ENCODE results near the gene SLC15A3.
"Not testable (repeated sequence)": the region's sequence is repeated elsewhere in the genome, so short reads cannot be mapped to it uniquely, and the experiment has no call there.

The SLC15A3 gene

DNA sequence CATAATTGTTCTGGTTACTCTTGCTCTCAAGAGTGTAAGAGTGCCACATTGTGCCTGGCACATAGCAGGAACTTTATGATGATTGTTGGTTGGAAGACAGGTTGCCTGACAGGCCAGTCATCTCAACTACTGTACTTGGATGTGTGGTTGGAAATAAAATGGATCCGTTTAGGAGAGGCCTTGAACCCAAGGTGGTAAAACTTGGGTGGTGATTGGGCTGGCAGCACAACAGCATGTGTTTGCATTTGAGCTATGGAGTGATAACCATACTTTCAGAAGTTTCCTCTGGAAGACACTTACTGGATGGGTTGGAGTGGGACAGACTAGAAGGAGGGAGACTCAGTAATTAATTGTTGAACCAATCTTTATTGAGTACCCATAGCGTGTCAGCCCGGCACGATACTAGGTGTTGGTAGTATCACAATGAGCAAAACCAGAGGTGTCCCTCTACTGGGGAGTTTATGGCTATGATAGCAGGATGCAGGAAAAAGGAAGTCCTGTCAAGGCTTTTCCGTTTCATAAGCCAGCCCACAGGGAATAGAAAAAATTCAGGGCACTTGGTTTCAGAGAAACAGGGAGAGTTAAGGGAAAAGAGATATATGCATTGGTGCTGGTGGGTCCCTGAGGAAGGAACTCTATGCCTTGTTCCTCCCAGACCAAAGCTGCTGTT, 41.1 kb downstream of the SLC15A3 start:
- POLR2A ChIA-PET = no interaction called here
- H3K36me3 ChIP-seq (ENCODE audit: control insufficient read depth in 2 of 2, insufficient read depth in 1 of 2, low read length in 2 of 2) = peaks cover 0 to 2% of the 10 kb centered on the region in 2 experiments; a peak in 1 of 3 replicates
- H3K9me3 ChIP-seq (ENCODE audit: control insufficient read depth, insufficient read depth, low read depth, low read length) = no peaks in the 10 kb centered on the region
- no peaks in the 10 kb centered on the region for H3K4me1 ChIP-seq (ENCODE audit: control insufficient read depth, insufficient read depth, low read length)
- H3K27ac ChIP-seq (ENCODE audit: extremely low read depth, low read depth, low read length) = no peak overlapping the region
- TF ChIP-seq ZNF266 (tag by site-specific recombination; IDR thresholded peaks at IDR 0.05; ENCODE audit: low read depth) = no peak
- no peak for TF ChIP-seq ZNF302 (tag by site-specific recombination; IDR thresholded peaks at IDR 0.05; ENCODE audit: low read depth)
- TF ChIP-seq ZNF510 (tag by site-specific recombination; IDR thresholded peaks at IDR 0.05; ENCODE audit: insufficient replicate concordance) = no peak
- no peak for TF ChIP-seq ZNF311 (tag by site-specific recombination; IDR thresholded peaks at IDR 0.05; ENCODE audit: borderline replicate concordance)
- TF ChIP-seq ZNF624 (tag by site-specific recombination; IDR thresholded peaks at IDR 0.05) = no peak
- TF ChIP-seq, protein P1, sequence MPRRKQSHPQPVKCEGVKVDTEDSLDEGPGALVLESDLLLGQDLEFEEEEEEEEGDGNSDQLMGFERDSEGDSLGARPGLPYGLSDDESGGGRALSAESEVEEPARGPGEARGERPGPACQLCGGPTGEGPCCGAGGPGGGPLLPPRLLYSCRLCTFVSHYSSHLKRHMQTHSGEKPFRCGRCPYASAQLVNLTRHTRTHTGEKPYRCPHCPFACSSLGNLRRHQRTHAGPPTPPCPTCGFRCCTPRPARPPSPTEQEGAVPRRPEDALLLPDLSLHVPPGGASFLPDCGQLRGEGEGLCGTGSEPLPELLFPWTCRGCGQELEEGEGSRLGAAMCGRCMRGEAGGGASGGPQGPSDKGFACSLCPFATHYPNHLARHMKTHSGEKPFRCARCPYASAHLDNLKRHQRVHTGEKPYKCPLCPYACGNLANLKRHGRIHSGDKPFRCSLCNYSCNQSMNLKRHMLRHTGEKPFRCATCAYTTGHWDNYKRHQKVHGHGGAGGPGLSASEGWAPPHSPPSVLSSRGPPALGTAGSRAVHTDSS (tag by site-specific recombination; IDR thresholded peaks at IDR 0.05) = no peak
- no peak for TF ChIP-seq ZNF433 (tag by site-specific recombination; IDR thresholded peaks at IDR 0.05; ENCODE audit: low read depth)
- no peak for TF ChIP-seq KLF16 (tag by site-specific recombination; IDR thresholded peaks at IDR 0.05)
- TF ChIP-seq, protein P2, sequence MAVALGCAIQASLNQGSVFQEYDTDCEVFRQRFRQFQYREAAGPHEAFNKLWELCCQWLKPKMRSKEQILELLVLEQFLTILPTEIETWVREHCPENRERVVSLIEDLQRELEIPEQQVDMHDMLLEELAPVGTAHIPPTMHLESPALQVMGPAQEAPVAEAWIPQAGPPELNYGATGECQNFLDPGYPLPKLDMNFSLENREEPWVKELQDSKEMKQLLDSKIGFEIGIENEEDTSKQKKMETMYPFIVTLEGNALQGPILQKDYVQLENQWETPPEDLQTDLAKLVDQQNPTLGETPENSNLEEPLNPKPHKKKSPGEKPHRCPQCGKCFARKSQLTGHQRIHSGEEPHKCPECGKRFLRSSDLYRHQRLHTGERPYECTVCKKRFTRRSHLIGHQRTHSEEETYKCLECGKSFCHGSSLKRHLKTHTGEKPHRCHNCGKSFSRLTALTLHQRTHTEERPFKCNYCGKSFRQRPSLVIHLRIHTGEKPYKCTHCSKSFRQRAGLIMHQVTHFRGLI (tag by site-specific recombination; IDR thresholded peaks at IDR 0.05) = no peak
- TF ChIP-seq KLF9 (tag by site-specific recombination; IDR thresholded peaks at IDR 0.05; ENCODE audit: low read depth) = no peak
- TF ChIP-seq ZSCAN30 (tag by site-specific recombination; IDR thresholded peaks at IDR 0.05) = no peak
- CTCF ChIA-PET = interaction anchor here (1.8 kb wide), 1 partner anchor 12 kb away, joined by 7 read pairs; no protein-coding TSS in a partner anchor
- H3K4me3 ChIP-seq (ENCODE audit: low read depth, low read length) = no peak overlapping the region

GRCh38 chr11:60910281-60910687, 41.7 kb downstream of the SLC15A3 start:
- Histone ChIP-seq H3K4me1 (ENCODE audit: control insufficient read depth, insufficient read depth, low read length) (no peaks in the 10 kb centered on the region), H3K36me3 (ENCODE audit: control insufficient read depth in 2 of 2, insufficient read depth in 1 of 2, low read length in 2 of 2) (no peaks in the 10 kb centered on the region), H3K4me3 (ENCODE audit: low read depth, low read length) (no peak overlapping the region), H3K9me3 (ENCODE audit: control insufficient read depth, insufficient read depth, low read depth, low read length) (no peaks in the 10 kb centered on the region), H3K27ac (ENCODE audit: extremely low read depth, low read depth, low read length) (no peak overlapping the region)
- CTCF ChIA-PET = no interaction called here
- POLR2A ChIA-PET = no interaction called here
- TF ChIP-seq ZNF19 (tag by site-specific recombination; IDR thresholded peaks at IDR 0.05; ENCODE audit: low read depth) = no peak
- TF ChIP-seq ZNF707 (tag by site-specific recombination; IDR thresholded peaks at IDR 0.05) = no peak
- TF ChIP-seq TCF7L2 (IDR thresholded peaks at IDR 0.05; ENCODE audit: borderline replicate concordance, low read depth, low read length) = no peak
- TF ChIP-seq GLI2 (tag by site-specific recombination; IDR thresholded peaks at IDR 0.05; ENCODE audit: borderline replicate concordance, low read depth) = no peak

- H3K9me3 ChIP-seq (ENCODE audit: control insufficient read depth, insufficient read depth, low read depth, low read length); CTCF ChIA-PET; POLR2A ChIA-PET; H3K4me1 ChIP-seq (ENCODE audit: control insufficient read depth, insufficient read depth, low read length); H3K27ac ChIP-seq (ENCODE audit: extremely low read depth, low read depth, low read length); H3K36me3 ChIP-seq (ENCODE audit: control insufficient read depth in 2 of 2, insufficient read depth in 1 of 2, low read length in 2 of 2); H3K4me3 ChIP-seq (ENCODE audit: low read depth, low read length): not testable (repeated sequence)
These were observed 42.2 kb downstream of the SLC15A3 start for GRCh38 chr11:60909680-60910280.

All from HEK293 (cell line).